OCI-LY3 (cell line): Measurements from ENCODE around the gene ITGB1.
"Not testable (repeated sequence)": the region's sequence is repeated elsewhere in the genome, so short reads cannot be mapped to it uniquely, and the experiment has no call there.

Experiments used
- H2AFZ ChIP-seq: fragments of 200-600, 300-600 bp; shearing (Covaris generic); 2 replicates; pipeline ENCODE4 v1.6.0; 2014; ENCODE audit warnings: antibody characterized with exemption, low read depth, low read length
- H3K27ac ChIP-seq: fragments of 200-600, 300-600 bp; sonication (generic); 2 replicates; pipeline ENCODE4 v1.5.1; 2014; ENCODE audit warnings: mild to moderate bottlenecking, low read length, moderate library complexity, mixed read lengths
- H3K27me3 ChIP-seq: fragments of 200-600, 300-600 bp; sonication (generic); 2 replicates; pipeline ENCODE4 v1.6.1; 2014; ENCODE audit warnings: low read depth, low read length, mixed read lengths
- H3K36me3 ChIP-seq: fragments of 200-600, 300-600 bp; sonication (generic); replicated peaks from 2 replicates; pipeline ENCODE3; 2014; ENCODE audit warnings: low read depth, low read length, mixed read lengths
- H3K4me1 ChIP-seq: fragments of 300-600, 200-600 bp; sonication (generic); 2 replicates; pipeline ENCODE4 v1.6.1; 2014; ENCODE audit warnings: low read length, mixed read lengths
- H3K4me2 ChIP-seq: fragments of 200-600, 300-600 bp; sonication (generic); 2 replicates; pipeline ENCODE4 v1.6.1; 2014; ENCODE audit warnings: low read length, mixed read lengths
- H3K4me3 ChIP-seq: fragments of 300-600, 200-600 bp; sonication (generic); 2 replicates; pipeline ENCODE4 v1.5.1; 2014; ENCODE audit warnings: antibody characterized with exemption, mild to moderate bottlenecking, low read length, moderate library complexity
- H3K79me2 ChIP-seq: fragments of 300-600, 200-600 bp; shearing (Covaris generic); 2 replicates; pipeline ENCODE4 v1.6.1; 2014; ENCODE audit warnings: mild to moderate bottlenecking, low read length, mixed read lengths
- H3K9ac ChIP-seq: fragments of 300-600, 200-600 bp; shearing (Covaris generic); 2 replicates; pipeline ENCODE4 v1.6.0; 2014; ENCODE audit warnings: mild to moderate bottlenecking, low read length, moderate library complexity
- H3K9me3 ChIP-seq: fragments of 200-600, 300-600 bp; shearing (Covaris generic); 2 replicates; pipeline ENCODE4 v1.6.1; 2014; ENCODE audit warnings: low read length, mixed read lengths; ENCODE audit not compliant: insufficient read depth
- H4K20me1 ChIP-seq: fragments of 200-600, 300-600 bp; sonication (generic); 2 replicates; pipeline ENCODE4 v1.6.1; 2016; ENCODE audit warnings: low read length, mixed read lengths; ENCODE audit not compliant: insufficient read depth
- EZH2phosphoT487 ChIP-seq: fragments of 200-600 bp; shearing (Covaris generic); IDR thresholded peaks from 2 replicates; pipeline ENCODE4 v1.6.1; 2018; ENCODE audit warnings: antibody characterized with exemption, mixed run types, low read depth
- TF ChIP-seq, protein P1 (sequence below): fragments of 200-600, 300-600 bp; sonication (generic); IDR thresholded peaks from 2 replicates; pipeline ENCODE4 v1.5.1; 2014; ENCODE audit warnings: antibody characterized with exemption, low read length, low read depth

ITGB1 gene

DNA sequence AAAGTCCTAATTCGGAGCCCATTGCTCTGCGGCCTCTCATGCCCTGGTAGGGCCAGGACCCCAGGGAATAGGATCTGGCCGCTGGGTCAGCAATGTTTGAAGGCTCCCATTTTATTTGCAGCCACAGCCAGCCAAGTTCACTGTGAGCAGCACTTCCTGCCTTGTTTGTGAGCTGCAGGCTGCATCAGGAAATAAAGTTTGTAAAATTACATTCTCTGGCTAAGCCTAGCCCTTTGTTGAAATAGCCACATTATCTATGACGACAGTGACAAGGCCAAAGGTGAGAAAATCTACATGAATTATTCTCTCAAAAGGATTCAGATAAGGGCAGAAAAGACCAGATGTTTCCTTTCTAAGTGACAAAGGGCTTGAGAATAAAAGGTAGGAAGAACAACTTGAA, 23.7 kb upstream of the ITGB1 start:
- TF ChIP-seq EZH2phosphoT487 = no peak
- TF ChIP-seq, protein P1, sequence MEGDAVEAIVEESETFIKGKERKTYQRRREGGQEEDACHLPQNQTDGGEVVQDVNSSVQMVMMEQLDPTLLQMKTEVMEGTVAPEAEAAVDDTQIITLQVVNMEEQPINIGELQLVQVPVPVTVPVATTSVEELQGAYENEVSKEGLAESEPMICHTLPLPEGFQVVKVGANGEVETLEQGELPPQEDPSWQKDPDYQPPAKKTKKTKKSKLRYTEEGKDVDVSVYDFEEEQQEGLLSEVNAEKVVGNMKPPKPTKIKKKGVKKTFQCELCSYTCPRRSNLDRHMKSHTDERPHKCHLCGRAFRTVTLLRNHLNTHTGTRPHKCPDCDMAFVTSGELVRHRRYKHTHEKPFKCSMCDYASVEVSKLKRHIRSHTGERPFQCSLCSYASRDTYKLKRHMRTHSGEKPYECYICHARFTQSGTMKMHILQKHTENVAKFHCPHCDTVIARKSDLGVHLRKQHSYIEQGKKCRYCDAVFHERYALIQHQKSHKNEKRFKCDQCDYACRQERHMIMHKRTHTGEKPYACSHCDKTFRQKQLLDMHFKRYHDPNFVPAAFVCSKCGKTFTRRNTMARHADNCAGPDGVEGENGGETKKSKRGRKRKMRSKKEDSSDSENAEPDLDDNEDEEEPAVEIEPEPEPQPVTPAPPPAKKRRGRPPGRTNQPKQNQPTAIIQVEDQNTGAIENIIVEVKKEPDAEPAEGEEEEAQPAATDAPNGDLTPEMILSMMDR = no peak
- Histone ChIP-seq H3K79me2 (no peaks in the 10 kb centered on the region), H4K20me1 (no peaks in the 10 kb centered on the region), H3K4me1 (no peaks in the 10 kb centered on the region), H2AFZ (no peak overlapping the region), H3K36me3 (no peaks in the 10 kb centered on the region), H3K27ac (no peak overlapping the region), H3K9ac (no peak overlapping the region), H3K4me3 (no peak overlapping the region), H3K27me3 (peaks cover 15% of the 10 kb centered on the region), H3K9me3 (no peaks in the 10 kb centered on the region), H3K4me2 (no peak overlapping the region)

DNA sequence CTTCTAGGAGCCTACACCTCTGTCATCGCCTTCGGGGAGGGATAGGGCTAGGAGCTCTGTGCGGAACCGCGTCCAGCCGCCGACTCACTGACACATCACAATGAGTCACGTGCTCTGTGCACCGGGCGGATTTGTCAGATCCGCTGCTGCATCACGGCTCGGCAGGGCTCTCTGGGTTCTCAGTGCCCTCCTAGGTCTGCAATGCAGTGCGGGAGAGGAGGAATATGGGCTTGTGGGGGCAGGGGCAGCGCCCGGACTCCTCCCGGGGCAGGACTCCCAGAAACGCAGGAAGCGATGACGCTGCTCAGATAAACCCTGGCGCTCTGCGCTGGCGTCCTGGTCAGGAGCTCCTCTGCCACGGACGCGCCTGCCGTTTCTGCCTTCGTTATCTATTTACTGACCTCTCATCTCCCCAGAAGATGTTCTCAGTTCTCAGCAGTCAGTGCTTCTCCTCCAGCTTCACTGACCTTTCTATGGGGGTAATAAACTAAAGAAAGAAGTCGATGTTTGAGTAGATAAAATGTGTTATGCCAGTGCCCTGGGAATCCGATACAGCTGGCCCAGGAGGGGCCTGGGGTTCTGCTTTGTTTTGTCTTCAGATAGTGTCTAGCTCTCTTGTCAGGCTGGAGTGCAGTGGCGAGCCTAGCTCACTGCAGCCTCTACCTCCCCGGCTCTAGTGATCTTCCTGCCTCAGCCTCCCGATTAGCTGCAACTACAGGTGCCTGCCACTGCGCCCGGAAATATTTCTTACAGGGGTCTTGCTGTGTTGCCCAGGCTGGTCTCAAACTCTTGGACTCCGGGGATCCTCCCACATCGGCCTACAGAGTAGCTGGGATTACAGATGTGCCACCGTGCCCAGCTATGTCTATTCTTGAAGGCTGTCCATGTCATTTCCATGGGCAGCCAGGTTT, 22.8 kb upstream of the ITGB1 start:
- TF ChIP-seq EZH2phosphoT487 = no peak
- TF ChIP-seq, protein P1 = no peak
- peak overlapping the region; percentile 68 for H2AFZ ChIP-seq
- peak overlapping the region; percentile 83 for H3K4me2 ChIP-seq
- H3K79me2 ChIP-seq = no peaks in the 10 kb centered on the region
- H3K27ac ChIP-seq = no peak overlapping the region
- H3K9ac ChIP-seq = peak overlapping the region; percentile 50
- no peaks in the 10 kb centered on the region for H3K36me3 ChIP-seq
- H3K9me3 ChIP-seq = no peaks in the 10 kb centered on the region
- no peaks in the 10 kb centered on the region for H3K4me1 ChIP-seq
- H4K20me1 ChIP-seq = no peaks in the 10 kb centered on the region
- peak overlapping the region; percentile 82 for H3K4me3 ChIP-seq
- H3K27me3 ChIP-seq = peaks cover 20% of the 10 kb centered on the region

DNA sequence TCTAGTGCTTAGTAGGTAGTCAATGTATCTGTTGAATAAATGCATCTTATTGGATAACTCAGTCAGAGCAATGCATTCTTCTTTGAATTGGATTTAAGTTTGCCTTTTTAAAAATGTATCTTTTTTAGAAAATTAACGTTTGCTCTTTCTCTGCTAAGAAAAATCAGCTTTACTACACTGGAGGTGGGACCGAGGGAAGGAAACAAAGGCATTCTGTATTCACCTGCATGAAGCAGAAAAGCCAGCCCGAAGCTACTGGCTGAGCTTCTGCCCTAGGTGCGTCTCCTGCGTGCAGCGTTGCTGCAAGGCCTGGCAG, 22.2 kb upstream of the ITGB1 start:
- Histone ChIP-seq H4K20me1 (no peaks in the 10 kb centered on the region), H3K9ac (peak overlapping the region; percentile 50), H3K79me2 (no peaks in the 10 kb centered on the region), H3K4me1 (no peaks in the 10 kb centered on the region), H3K9me3 (no peaks in the 10 kb centered on the region), H2AFZ (peak overlapping the region; percentile 68), H3K27me3 (peaks cover 25% of the 10 kb centered on the region), H3K36me3 (no peaks in the 10 kb centered on the region), H3K27ac (no peak overlapping the region), H3K4me3 (peak overlapping the region; percentile 82), H3K4me2 (peak overlapping the region; percentile 83)
- TF ChIP-seq, protein P1 = no peak
- TF ChIP-seq EZH2phosphoT487 = no peak

DNA sequence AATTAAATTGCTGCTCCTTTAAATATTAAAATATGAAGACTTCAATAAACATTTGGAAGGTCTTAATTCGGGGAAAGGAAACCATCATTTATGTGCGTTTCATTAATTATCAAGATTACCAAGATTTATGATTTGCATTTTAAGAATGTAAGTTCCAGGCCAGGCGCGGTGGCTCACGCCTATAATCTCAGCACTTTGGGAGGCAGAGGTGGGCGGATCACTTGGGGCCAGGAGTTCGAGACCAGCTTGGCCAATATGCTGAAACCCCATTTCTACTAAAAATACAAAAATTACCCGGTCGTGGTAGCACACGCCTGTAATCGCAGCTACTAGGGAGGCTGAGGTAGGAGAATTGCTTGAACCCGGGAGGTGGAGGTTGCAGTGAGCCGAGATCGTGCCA, 21.7 kb upstream of the ITGB1 start:
- peaks cover 25% of the 10 kb centered on the region for H3K27me3 ChIP-seq
- not testable (repeated sequence) for H2AFZ ChIP-seq, H3K4me1 ChIP-seq, H3K9ac ChIP-seq, H3K36me3 ChIP-seq, H3K9me3 ChIP-seq, H4K20me1 ChIP-seq, H3K27ac ChIP-seq, H3K79me2 ChIP-seq
- peak overlapping the region; percentile 83 for H3K4me2 ChIP-seq
- peak overlapping the region; percentile 82 for H3K4me3 ChIP-seq
